GM10847 (cell line): ENCODE measurements around the gene KMT2E.

ENCODE experiments used
- POLR2A ChIP-seq: IDR thresholded peaks from 2 replicates; pipeline ENCODE4 v1.6.1; 2011; ENCODE audit not compliant: insufficient read length; ENCODE audit errors: extremely low read depth

Gene KMT2E

DNA sequence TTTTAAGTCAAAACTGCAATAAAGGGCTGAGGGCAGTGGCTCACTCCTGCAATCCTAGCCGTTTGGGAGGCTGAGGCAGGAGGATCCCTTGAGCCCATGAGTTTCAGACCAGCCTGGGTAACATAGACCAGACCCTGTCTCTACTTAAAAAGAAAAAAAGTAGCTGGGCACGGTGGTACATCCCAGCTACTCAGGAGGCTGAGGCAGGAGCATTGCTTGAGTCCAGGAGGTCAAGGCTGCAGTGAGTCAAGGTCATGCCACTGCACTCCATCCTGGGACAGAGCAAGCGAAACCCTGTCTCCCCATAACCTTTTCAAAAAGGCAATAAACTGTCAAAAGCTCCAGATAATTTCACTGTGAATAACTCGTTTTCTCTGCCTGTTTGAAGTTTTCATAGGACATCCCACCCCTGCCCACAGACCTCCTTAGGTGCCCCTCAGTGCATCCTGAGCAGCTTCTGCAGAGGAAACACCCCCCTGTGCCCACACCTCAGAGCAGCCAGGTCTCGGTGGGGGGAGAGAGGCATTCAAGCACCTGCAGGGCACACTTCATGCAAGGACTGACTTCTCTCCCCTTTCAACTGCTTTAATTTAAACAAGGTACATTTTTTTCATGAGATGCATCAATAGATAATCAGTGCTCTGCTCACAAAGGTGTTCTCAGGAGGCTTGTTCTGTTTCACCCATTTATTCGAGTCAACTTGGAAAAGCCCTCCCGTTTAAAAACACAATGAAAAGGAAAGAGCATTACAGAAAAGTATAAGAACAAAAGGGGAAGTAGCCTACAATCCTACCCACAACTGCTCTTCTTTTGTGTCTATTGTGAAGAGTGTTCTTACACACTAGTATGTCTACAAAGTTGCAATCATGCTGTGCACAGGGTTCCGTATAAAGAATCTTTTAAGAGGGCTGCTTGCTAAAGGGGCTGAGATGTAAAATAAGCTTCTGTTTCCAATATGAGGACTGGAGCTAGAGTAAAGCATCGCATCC, 104.9 kb downstream of the KMT2E start:
- TF ChIP-seq POLR2A = no peak

DNA sequence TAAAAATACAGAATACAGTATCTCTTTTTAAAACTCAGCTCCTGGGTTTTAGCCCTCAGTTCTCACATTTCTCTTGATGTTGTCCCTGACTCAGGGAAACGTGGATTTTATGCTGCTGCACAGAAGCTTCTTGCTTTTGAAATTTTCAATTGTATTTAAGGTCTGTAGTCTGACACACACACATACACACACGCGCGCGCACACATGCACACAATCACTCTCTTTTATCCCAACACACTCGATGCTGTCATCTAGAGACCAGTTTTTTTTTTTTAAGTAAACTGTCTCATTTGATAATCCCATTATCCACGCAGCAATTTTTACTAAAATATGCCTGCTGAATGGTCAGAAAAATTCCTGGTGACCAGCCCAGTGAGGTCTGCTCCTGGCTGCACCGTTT, 108.6 kb downstream of the KMT2E start:
- no peak for TF ChIP-seq POLR2A

DNA sequence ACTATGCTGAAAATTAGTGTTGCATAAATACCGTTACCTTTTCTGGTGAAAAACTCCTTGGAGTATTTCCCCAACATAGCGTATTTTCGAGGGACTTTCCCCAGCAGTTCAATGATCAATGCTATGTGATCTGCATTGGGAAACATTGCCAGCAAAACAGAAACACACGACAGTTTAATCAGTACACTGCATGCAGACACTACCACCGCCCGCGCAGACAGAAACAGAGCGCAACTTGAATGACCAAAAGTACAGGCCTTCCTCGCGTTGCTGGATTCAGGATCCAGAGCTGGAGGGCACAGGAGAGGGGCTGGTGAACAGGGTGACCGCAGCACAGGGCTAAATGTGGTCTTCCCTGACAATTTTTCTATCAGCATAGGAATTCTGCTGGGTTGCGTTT, 111.7 kb downstream of the KMT2E start:
- no peak for TF ChIP-seq POLR2A

DNA sequence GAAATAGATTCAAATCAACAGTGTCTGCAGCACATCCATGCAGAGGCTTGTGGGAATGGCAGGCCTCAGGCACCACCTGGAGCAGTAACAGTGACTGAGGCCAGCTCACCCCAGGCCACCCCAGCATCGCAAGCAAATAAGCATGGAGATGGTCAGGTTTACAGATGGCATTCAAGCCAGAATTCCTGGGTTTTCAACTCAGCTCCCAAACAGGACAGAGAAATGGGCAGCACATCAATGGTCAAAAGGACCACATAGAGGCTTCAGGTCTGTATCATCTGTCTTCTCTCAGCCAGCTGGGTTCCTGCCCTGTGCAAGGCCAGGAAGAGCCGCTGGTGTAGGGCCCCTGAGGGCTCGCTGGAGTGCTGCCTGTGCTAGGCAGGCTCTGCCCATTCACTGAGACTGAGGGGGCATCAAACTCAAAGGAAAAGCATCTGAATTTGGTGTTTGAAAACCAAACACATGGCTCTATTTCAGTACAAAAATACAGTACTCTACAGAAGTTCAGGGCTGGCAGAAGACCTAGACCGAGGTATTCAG, 112.5 kb downstream of the KMT2E start:
- no peak for TF ChIP-seq POLR2A

DNA sequence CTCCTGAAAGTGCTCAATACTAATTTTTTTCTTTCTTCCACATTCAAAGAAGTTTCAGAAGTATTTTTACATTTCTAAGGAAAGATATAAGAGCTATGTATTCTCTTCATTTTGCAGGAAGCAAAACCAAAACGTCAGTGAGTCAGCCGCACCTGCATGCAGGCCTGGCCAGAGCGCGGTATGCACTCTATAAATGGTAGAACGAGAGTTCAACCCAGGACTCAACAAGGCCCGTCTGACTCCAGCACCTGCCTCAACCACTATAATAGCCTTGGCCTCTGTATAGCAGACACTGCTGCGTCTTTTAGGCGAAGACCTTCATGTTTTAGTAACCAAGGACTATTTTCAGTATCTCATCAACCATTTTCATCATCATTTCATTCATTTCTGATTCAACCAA, 113.2 kb downstream of the KMT2E start:
- TF ChIP-seq POLR2A = no peak

DNA sequence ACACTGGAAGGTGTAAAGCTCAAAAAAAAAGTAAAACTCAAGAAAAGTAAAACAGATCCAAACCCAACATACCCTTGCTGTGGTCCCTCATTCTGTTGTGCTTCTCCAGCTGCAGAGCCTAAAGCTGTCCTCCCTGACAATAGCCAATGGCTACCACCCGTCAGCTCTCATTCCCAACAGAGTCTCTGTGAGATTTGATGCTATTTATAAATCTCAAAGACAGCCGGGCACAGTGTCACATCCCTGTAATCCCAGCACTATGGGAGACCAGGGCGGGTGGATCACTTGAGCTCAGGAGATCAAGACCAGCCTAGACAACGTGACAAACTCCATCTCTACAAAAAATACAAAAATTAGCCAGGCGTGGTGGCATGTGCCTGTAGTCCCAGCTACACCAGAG, 116.0 kb downstream of the KMT2E start:
- TF ChIP-seq POLR2A = no peak

DNA sequence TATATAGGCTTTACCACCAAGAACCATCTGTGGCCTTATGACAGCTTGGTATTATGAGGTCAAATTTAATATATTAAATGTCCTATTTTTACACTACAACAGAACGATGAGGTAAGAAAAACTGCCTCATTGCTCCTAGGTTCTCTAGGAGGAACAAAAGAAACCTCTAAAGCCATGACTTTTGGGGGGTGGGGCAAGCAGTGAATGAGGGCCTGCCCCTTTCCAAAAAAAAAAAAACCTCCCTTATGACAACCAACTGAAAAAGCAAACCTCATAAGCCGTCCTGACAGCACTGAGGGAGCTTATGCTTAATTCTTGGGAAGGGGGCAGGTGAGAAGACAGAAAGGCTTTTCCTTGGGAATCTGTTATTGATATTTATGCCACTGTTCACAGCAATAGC, 116.6 kb downstream of the KMT2E start:
- no peak for TF ChIP-seq POLR2A

DNA sequence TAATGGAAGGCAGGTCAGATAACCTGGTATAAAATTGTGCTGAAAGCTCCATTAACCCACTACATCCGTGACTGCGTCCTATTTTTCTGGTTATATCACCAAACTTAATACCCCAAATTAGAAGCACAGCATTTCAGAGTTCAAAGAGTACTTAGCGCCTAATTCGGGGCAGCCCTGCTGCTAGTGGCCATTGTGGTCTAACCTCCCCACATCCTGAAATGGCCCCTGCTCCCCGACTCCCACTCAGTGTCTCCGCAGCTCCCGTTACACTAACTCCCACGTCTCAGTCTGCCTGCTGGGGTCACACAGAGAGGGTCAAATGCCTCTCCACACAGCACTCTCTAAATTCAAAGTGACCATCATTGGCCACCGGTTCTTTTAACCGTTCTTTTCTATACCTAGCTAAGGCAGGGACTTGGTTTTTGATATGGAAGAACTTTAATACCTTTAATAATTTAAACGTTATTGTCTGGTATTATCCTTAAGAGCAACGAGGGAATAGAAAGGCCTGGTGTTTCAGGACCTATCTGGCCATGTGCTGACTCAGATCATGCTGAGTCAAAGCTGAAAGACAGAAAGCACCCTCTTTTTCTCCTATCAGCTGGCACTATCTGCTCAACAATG, 117.1 kb downstream of the KMT2E start:
- no peak for TF ChIP-seq POLR2A

DNA sequence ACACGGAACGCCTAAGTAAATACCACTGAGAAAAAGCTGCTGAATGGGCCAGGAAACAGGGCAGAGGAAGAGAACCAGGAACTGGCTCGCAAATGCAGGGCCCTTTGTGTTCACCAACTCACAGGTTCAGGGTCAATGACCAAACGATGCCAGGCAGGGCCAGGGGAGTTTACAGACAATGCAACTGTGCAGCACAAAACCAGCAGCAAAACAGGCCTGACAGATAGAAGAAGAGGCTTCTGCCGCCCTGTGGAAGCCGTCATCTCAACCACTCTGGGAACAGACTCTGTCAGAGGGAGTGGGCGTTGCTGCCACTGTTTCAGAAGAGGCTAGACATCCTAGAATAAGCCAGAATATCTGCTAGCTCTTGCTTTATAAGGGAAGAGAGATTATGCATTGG, 117.9 kb downstream of the KMT2E start:
- TF ChIP-seq POLR2A = no peak

DNA sequence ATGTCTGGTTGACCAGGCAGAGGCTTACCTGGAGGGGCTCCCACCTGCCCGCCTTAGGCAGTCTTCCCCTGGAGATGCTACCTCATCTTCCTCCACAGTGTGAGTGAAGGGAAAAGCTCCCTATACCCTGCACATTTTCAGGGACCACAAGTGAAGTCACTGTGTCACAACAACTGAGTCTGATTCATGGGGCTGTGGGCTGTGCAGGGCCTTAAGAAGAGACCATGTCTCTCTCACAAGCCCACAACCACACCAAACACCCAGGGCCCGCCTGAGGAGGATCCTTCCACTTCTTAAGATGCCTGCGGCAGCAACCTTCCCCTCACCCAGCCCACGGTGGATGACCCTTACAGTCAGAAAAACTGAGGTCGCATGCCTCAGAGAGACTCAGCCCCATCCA, 118.3 kb downstream of the KMT2E start:
- TF ChIP-seq POLR2A = no peak

DNA sequence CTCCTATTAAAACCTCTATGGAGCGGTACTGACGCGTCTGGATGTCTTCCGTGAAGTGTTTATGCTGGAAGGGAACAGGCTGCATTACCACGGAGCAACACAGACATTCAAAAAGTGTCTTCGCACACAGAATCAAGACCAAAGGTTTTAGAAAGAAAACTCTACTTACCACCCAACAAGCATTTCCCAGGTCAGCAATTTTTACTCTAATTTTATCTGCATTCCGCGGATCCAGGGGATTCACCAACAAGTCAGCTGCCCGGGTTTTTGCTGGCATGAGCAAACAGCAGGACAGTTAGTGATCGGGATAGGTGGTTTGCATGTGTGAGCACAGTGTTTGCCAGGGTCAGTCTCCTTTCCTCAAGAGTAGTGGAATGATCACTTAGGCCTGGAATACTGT, 118.8 kb downstream of the KMT2E start:
- TF ChIP-seq POLR2A = no peak

DNA sequence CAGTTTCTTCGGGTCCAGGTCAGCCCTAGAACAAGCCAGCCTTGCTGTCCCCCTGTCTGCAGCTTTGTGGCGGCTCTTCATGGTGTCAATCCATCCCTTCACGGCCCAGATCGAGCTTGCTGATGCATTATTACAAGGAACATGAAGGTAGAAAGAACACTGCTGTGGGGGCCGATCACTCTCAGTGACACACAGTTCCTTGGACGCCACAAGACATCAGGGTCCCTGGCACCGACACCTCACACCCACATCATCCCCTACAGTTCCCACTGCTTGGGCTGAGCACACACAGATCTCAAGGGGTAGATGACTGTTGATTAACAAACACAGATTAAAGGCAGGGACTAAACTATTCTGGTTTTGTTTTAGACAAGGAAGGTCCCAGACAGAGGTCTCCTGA, 119.4 kb downstream of the KMT2E start:
- TF ChIP-seq POLR2A = no peak

DNA sequence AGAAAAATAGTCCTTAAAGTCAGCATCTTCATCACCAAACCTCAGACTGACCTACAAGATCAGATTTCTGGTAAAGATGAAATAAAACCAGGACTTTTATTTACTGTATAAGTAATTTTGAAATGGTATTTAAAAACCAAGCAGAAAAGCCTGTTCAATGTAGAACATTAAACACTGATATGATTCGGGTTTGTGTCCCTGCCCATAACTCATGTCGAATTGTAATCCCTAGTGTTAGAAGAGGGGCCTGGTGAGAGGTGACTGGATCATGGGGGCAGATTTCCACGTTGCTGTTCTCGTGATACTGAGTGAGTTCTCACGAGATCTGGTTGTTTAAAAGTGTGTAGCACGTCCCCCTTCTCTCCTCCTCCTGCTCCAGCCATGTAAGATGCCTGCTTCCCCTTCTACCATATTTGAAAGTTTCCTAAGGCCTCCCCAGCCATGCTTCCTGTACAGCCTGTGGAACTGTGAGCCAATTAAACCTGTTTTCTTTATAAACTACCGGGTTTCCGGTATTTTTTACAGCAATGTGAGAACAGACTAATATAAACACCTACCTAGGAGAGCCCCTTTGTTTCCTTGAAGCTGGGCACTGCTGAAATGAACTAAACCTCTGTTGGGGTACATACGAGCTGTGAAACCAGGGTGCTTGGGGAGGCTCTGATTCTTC, 120.1 kb downstream of the KMT2E start:
- no peak for TF ChIP-seq POLR2A

DNA sequence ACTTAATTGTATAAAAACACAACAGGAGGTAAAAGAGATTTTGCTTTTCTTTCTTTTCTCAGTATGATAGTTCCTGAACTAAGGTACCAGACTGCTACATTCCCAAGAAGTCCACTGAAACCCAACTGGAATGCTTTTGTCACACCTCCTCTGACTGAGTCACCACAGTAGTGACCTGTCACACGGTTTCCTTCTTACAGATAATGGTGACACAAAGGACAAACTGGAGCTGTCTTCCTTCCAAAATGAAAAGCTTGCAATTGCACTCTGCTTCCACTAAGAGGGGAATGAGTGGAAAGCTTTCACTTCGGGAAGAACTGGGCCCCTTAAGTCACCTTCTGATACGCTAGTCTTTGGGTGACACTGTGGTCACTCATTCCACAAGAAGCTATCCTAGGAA, 122.2 kb downstream of the KMT2E start:
- TF ChIP-seq POLR2A = no peak

DNA sequence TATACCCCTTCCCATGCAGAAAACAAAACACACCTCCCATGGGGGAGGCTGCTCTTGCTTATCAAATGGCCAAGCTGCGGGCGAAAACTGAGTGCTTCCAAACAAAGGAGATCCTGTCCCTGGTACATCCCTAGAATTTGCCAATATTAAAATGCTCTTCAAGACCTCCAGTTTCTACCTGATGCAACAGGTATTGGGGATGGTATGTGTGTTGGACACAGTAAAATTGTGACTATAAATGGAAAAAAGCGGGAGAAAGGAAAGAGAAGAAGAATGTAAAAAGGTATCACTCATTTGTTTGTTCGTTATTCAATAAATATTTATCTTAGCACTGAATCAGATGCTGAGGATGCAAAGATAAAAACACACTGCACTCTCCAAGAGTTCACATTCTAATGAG, 123.9 kb downstream of the KMT2E start:
- no peak for TF ChIP-seq POLR2A

DNA sequence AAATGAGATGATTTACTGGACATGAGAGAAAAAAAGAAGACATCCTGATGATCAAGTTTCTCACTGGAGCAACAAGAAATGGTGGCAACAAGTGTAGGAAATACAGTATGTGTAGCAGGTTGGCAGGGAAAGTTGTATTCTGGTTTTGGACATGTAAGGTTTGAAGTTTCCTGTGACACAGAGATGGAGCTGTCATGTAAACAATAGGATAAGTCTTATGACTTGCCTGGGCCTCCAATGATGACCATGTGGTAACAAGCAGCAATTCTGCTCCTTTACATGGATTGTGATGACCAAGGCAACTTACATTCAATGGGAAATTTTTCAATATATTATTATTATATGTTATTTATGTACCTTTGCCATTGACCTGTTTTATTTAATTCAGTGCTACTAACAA, 125.4 kb downstream of the KMT2E start:
- no peak for TF ChIP-seq POLR2A
